IMR-90 (cell line): Measurements from ENCODE around the gene LRP1-AS. TPM values are rescaled to one million over a fixed set of nuclear protein-coding genes. Genes with fewer than 3 reads are reported as not detected.

Experiments used
- ATAC-seq: fragments of 200-7000 bp; cut with Tn5 transposase; 2 replicates; pipeline ENCODE4 v1.9.1; 2020; ENCODE audit warnings: low read depth, mild to moderate bottlenecking, moderate library complexity
- BruUV-seq: library from RNA; stranded (reverse); fragments of 400-500 nt; replicated peaks from 2 replicates; lab custom pipeline; 2021; lab: Mats Ljungman, UMichigan
- CTCF ChIA-PET: fragments of 300-600 bp; formaldehyde crosslinking; extraction: SDS; loops from one replicate; lab custom pipeline; 2021; ENCODE audit warnings: antibody characterized with exemption; lab: Yijun Ruan, JAX
- POLR2A ChIA-PET: fragments of 300-600 bp; sonication (Branson Sonifier 250); formaldehyde crosslinking; loops from one replicate; lab custom pipeline; 2022; ENCODE audit warnings: antibody characterized with exemption; ENCODE audit not compliant: unreplicated experiment; lab: Charles Lee
- DNase-seq: peaks from one replicate; pipeline ENCODE4 v3.0.0; 2013
- H2AFZ ChIP-seq: replicated peaks from 2 replicates; pipeline ENCODE3; 2013; ENCODE audit warnings: low read length, mild to moderate bottlenecking; ENCODE audit not compliant: poor library complexity
- H2AK5ac ChIP-seq: 2 replicates; pipeline ENCODE4 v1.6.1; 2013; ENCODE audit warnings: low read depth, low read length, inconsistent platforms
- H2AK9ac ChIP-seq: replicated peaks from 2 replicates; pipeline ENCODE3; 2013; ENCODE audit warnings: mild to moderate bottlenecking, low read depth, low read length, moderate library complexity; ENCODE audit not compliant: poor library complexity
- H2BK120ac ChIP-seq: 2 replicates; pipeline ENCODE4 v1.6.1; 2013; ENCODE audit warnings: low read depth, low read length, inconsistent platforms
- H2BK15ac ChIP-seq: 3 replicates; pipeline ENCODE4 v1.6.1; 2013; ENCODE audit warnings: low read depth, low read length, inconsistent platforms
- H2BK20ac ChIP-seq: 2 replicates; pipeline ENCODE4 v1.6.1; 2013; ENCODE audit warnings: low read depth, mild to moderate bottlenecking, inconsistent platforms, low read length, moderate library complexity
- H2BK5ac ChIP-seq: 2 replicates; pipeline ENCODE4 v1.6.1; 2013; ENCODE audit warnings: mild to moderate bottlenecking, low read depth, low read length, inconsistent platforms; ENCODE audit not compliant: poor library complexity, severe bottlenecking
- H3K14ac ChIP-seq: replicated peaks from 2 replicates; pipeline ENCODE4 v1.6.1; 2013; ENCODE audit warnings: low read depth, low read length, inconsistent platforms
- H3K18ac ChIP-seq: 2 replicates; pipeline ENCODE4 v1.6.1; 2013; ENCODE audit warnings: low read depth, low read length, control low read depth
- H3K23ac ChIP-seq: 2 replicates; pipeline ENCODE4 v1.6.1; 2013; ENCODE audit warnings: low read depth, low read length, inconsistent platforms
- H3K27ac ChIP-seq: 2 replicates; pipeline ENCODE4 v1.5.1; 2013; ENCODE audit warnings: mild to moderate bottlenecking, control low read depth, low read length; ENCODE audit not compliant: insufficient read depth
- H3K27me3 ChIP-seq: 2 replicates; pipeline ENCODE4 v1.6.1; 2013; ENCODE audit warnings: low read length; ENCODE audit not compliant: control insufficient read depth, insufficient read depth
- H3K36me3 ChIP-seq: 2 replicates; pipeline ENCODE4 v1.6.1; 2013; ENCODE audit warnings: low read length, mixed read lengths; ENCODE audit not compliant: control insufficient read depth, insufficient read depth
- H3K4ac ChIP-seq: 2 replicates; pipeline ENCODE4 v1.6.1; 2013; ENCODE audit warnings: low read depth, low read length, inconsistent platforms
- H3K4me1 ChIP-seq: 2 replicates; pipeline ENCODE4 v1.6.1; 2013; ENCODE audit warnings: low read length, mixed read lengths; ENCODE audit not compliant: control insufficient read depth, insufficient read depth
- H3K4me2 ChIP-seq: 2 replicates; pipeline ENCODE4 v1.6.1; 2013; ENCODE audit warnings: low read depth, mild to moderate bottlenecking, control low read depth, low read length, moderate library complexity
- H3K4me3 ChIP-seq: 2 replicates; pipeline ENCODE4 v1.5.1; 2013; ENCODE audit warnings: low read depth, mild to moderate bottlenecking, control low read depth, low read length, moderate library complexity; ENCODE audit not compliant: insufficient read depth
- H3K56ac ChIP-seq: 2 replicates; pipeline ENCODE4 v1.6.1; 2013; ENCODE audit warnings: low read length, inconsistent platforms; ENCODE audit not compliant: insufficient read depth; ENCODE audit errors: extremely low read depth
- H3K79me1 ChIP-seq, 2 experiments: 2 replicates each; pipeline ENCODE4 v1.6.1; 2013; ENCODE audit warnings: low read length in 2 of 2, inconsistent platforms in 1 of 2, low read depth in 1 of 2
- H3K9ac ChIP-seq: 2 replicates; pipeline ENCODE4 v1.6.1; 2013; ENCODE audit warnings: low read depth, low read length, control low read depth
- H3K9me1 ChIP-seq: 2 replicates; pipeline ENCODE4 v1.6.1; 2013; ENCODE audit warnings: low read length, inconsistent platforms; ENCODE audit not compliant: insufficient read depth
- H3K9me3 ChIP-seq: 2 replicates; pipeline ENCODE4 v1.6.1; 2013; ENCODE audit warnings: low read length; ENCODE audit not compliant: control insufficient read depth, insufficient read depth
- H4K20me1 ChIP-seq: 2 replicates; pipeline ENCODE4 v1.6.1; 2013; ENCODE audit warnings: low read length, inconsistent platforms; ENCODE audit not compliant: insufficient read depth
- H4K5ac ChIP-seq: 2 replicates; pipeline ENCODE4 v1.6.1; 2013; ENCODE audit warnings: mild to moderate bottlenecking, low read depth, low read length, control low read depth
- H4K8ac ChIP-seq, 2 experiments: 2 replicates each; pipeline ENCODE4 v1.6.1; 2013; ENCODE audit warnings: low read depth in 2 of 2, low read length in 2 of 2, control low read depth in 1 of 2, inconsistent platforms in 1 of 2
- H4K91ac ChIP-seq: 2 replicates; pipeline ENCODE4 v1.6.1; 2013; ENCODE audit warnings: low read depth, low read length, inconsistent platforms; ENCODE audit not compliant: insufficient read depth
- BHLHE40 ChIP-seq: fragments of 150-350 bp; IDR thresholded peaks from 2 replicates; pipeline ENCODE4 v1.6.1; 2016; ENCODE audit warnings: mild to moderate bottlenecking, low read depth, low read length
- MAFK ChIP-seq: IDR thresholded peaks from 2 replicates; pipeline ENCODE4 v1.6.1; 2012; ENCODE audit warnings: low read depth, low read length, improper control_type of control experiment
- MAZ ChIP-seq: IDR thresholded peaks from 2 replicates; pipeline ENCODE4 v1.6.1; 2012; ENCODE audit warnings: low read depth, mild to moderate bottlenecking, low read length, improper control_type of control experiment, moderate library complexity, borderline replicate concordance
- RAD21 ChIP-seq: IDR thresholded peaks from 2 replicates; pipeline ENCODE4 v1.6.1; 2012; ENCODE audit warnings: low read length, improper control_type of control experiment
- RFX5 ChIP-seq: IDR thresholded peaks from 2 replicates; pipeline ENCODE4 v1.8.0; 2012; ENCODE audit warnings: low read depth, mild to moderate bottlenecking, low read length, moderate library complexity
- WGBS, 2 experiments: methylation state at CpG; one replicate each; pipeline versions ENCODE4 v1.1.5 to v1.1.7; 2013; ENCODE audit warnings: missing lambda C conversion rate in 2 of 2; ENCODE audit not compliant: insufficient read length in 1 of 2; ENCODE audit errors: extremely low coverage in 2 of 2; 5-methylcytosine and 5-hydroxymethylcytosine counted together
- dilution Hi-C: fragments of 300-500 bp; cut with HindIII; formaldehyde crosslinking; loops from one replicate; pipeline ENCODE4 v1.14.3; 2018; ENCODE audit warnings: low sequenced_read_pairs; ENCODE audit not compliant: unreplicated experiment
- in situ Hi-C: fragments of 300-500 bp; cut with MboI; formaldehyde crosslinking; loops from 3 replicates; pipeline ENCODE4 v1.14.3; 2019; ENCODE audit warnings: low sequenced_read_pairs, inconsistent platforms, mixed read lengths
- intact Hi-C: fragments of 100-400 bp; cut with micrococcal nuclease; formaldehyde crosslinking; loops from 2 replicates; pipeline ENCODE4 v1.10.0; 2022
- polyA plus RNA-seq, 3 experiments: library from polyadenylated mRNA; depleted of rRNA; stranded (reverse); fragments of >200 nt; gene quantifications; 2 replicates each; pipeline ENCODE4 v1.2.3, GENCODE V29; 2012; ENCODE audit warnings: low replicate concordance in 1 of 3
- total RNA-seq: library from RNA; depleted of rRNA; stranded (reverse); fragments of >200 nt; gene quantifications from 2 replicates; pipeline ENCODE4 v1.2.3, GENCODE V29; 2012
- TF ChIP-seq, protein P1 (sequence below): fragments of 150-350 bp; IDR thresholded peaks from 2 replicates; pipeline ENCODE4 v1.6.1; 2016; ENCODE audit warnings: low read depth, mild to moderate bottlenecking, low read length, moderate library complexity, borderline replicate concordance

Gene LRP1-AS
- total and polyA plus RNA-seq, 2 of the 4 experiments (the other 2 are of a cell fraction), result not detected

DNA sequence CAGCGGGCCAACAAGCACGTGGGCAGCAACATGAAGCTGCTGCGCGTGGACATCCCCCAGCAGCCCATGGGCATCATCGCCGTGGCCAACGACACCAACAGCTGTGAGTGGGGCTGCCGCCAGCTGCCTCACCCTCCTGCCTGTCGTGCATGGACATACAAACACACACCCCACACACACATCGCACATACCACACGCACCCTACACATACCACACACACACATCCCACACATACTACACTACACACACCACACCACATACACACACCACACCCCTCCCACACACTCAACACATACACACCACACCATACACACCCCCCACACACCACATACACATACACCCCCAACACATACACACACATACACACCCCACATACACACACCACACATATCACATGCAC, 44.0 kb upstream of the LRP1-AS start:
- no peak overlapping the region for H3K56ac ChIP-seq
- CTCF ChIA-PET, result interaction anchor here (1.3 kb wide), 1 partner anchor 16 kb away, joined by 3 read pairs; no protein-coding TSS in a partner anchor

More for the DNA sequence above, 44.0 kb upstream of the LRP1-AS start:
- Histone ChIP-seq H3K4me3 (no peak overlapping the region), H4K5ac (no peak overlapping the region), H3K79me1 (peaks cover 8 to 35% of the 10 kb centered on the region in 2 experiments), H3K23ac (no peak overlapping the region), H3K9me3 (no peaks in the 10 kb centered on the region), H3K9me1 (peaks cover 7% of the 10 kb centered on the region; the same call in 1 of the 2 replicates), H2BK15ac (no peak overlapping the region), H3K27me3 (no peaks in the 10 kb centered on the region), H3K4me1 (no peaks in the 10 kb centered on the region), H2AK5ac (no peak overlapping the region), H3K9ac (no peak overlapping the region), H3K14ac (no peak overlapping the region), H4K91ac (no peak overlapping the region), H2AFZ (peak overlapping the region; percentile 67), H3K27ac (no peak overlapping the region), H2AK9ac (peak overlapping the region; percentile 42), H3K18ac (no peak overlapping the region), H2BK5ac (peak overlapping the region; percentile 91), H2BK20ac (no peak overlapping the region), H4K8ac (no peak overlapping the region), H4K20me1 (peaks cover 30% of the 10 kb centered on the region), H3K36me3 (peaks cover 99% of the 10 kb centered on the region), H2BK120ac (no peak overlapping the region), H3K4me2 (no peak overlapping the region), H3K4ac (no peak overlapping the region)
- in situ Hi-C loops (no loop called here), dilution Hi-C loops (no loop called here), intact Hi-C loops (no loop called here)
- POLR2A ChIA-PET, result no interaction called here
- DNase-seq, result no peak
- no peak for ATAC-seq
- no TSS peak for BruUV-seq
- no peak for TF ChIP-seq BHLHE40
- no peak for TF ChIP-seq MAFK
- TF ChIP-seq, protein P1, sequence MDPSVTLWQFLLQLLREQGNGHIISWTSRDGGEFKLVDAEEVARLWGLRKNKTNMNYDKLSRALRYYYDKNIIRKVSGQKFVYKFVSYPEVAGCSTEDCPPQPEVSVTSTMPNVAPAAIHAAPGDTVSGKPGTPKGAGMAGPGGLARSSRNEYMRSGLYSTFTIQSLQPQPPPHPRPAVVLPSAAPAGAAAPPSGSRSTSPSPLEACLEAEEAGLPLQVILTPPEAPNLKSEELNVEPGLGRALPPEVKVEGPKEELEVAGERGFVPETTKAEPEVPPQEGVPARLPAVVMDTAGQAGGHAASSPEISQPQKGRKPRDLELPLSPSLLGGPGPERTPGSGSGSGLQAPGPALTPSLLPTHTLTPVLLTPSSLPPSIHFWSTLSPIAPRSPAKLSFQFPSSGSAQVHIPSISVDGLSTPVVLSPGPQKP, result no peak
- no peak for TF ChIP-seq RAD21
- no peak for TF ChIP-seq MAZ
- no peak for TF ChIP-seq RFX5
- 85 to 100% methylated on average over 1 to 11 of the region's 11 CpGs for WGBS, 2 experiments
